Coronary artery (tissue), 2 donors: Measurements from ENCODE around the gene LRRC15.

ENCODE experiments used
- DNase-seq: peaks from one replicate; pipeline ENCODE4 v3.0.0-alpha.2; 2017; ENCODE audit warnings: low spot score
- H3K27ac ChIP-seq, 2 donors: fragments of 200-600 bp; sonication (generic); one replicate each; pipeline ENCODE4 v1.5.1; 2016 to 2019
- H3K4me3 ChIP-seq: fragments of 200-600 bp; sonication (generic); 2 replicates; pipeline ENCODE4 v1.5.1; 2016; ENCODE audit warnings: mild to moderate bottlenecking, moderate library complexity
- CTCF ChIP-seq: fragments of 200-600 bp; sonication (generic); IDR thresholded peaks from one replicate; pipeline ENCODE4 v1.5.1; 2019; ENCODE audit warnings: antibody characterized with exemption

The LRRC15 gene

GRCh38 chr3:194337965-194338753 lies 31.4 kb downstream of the LRRC15 start:
- Histone ChIP-seq H3K27ac (no peak overlapping the region), H3K4me3 (no peak overlapping the region)
- DNase-seq = no peak
- no peak for TF ChIP-seq CTCF

- Histone ChIP-seq H3K27ac (no peak overlapping the region), H3K4me3 (no peak overlapping the region)
- TF ChIP-seq CTCF = no peak
- DNase-seq = no peak
Observed at GRCh38 chr3:194336601-194337355, 32.8 kb downstream of the LRRC15 start.

GRCh38 chr3:194333981-194334320 lies 35.6 kb downstream of the LRRC15 start:
- H3K4me3 ChIP-seq = no peak overlapping the region
- no peak for DNase-seq
- H3K27ac ChIP-seq = no peak overlapping the region
- no peak for TF ChIP-seq CTCF

- peak overlapping the region; percentile 70 for H3K4me3 ChIP-seq
- peak; percentile 88 for DNase-seq
- no peak overlapping the region for H3K27ac ChIP-seq
- peak; percentile 97 for TF ChIP-seq CTCF
Observed at GRCh38 chr3:194333212-194333980, 36.1 kb downstream of the LRRC15 start.

GRCh38 chr3:194332858-194333211 lies 36.7 kb downstream of the LRRC15 start:
- Histone ChIP-seq H3K27ac (no peak overlapping the region), H3K4me3 (no peak overlapping the region)
- DNase-seq = no peak
- no peak for TF ChIP-seq CTCF

- H3K4me3 ChIP-seq = no peak overlapping the region
- H3K27ac ChIP-seq = no peak overlapping the region
- TF ChIP-seq CTCF = no peak
- no peak for DNase-seq
Observed at GRCh38 chr3:194330579-194330978, 39.0 kb downstream of the LRRC15 start.
